8988T (cell line): ENCODE measurements around the gene DAPK2.
"Not testable (repeated sequence)": the region's sequence is repeated elsewhere in the genome, so short reads cannot be mapped to it uniquely, and the experiment has no call there.

Experiments
- DNase-seq: peaks from one replicate; pipeline ENCODE4 v3.0.0; 2011

Gene DAPK2

DNA sequence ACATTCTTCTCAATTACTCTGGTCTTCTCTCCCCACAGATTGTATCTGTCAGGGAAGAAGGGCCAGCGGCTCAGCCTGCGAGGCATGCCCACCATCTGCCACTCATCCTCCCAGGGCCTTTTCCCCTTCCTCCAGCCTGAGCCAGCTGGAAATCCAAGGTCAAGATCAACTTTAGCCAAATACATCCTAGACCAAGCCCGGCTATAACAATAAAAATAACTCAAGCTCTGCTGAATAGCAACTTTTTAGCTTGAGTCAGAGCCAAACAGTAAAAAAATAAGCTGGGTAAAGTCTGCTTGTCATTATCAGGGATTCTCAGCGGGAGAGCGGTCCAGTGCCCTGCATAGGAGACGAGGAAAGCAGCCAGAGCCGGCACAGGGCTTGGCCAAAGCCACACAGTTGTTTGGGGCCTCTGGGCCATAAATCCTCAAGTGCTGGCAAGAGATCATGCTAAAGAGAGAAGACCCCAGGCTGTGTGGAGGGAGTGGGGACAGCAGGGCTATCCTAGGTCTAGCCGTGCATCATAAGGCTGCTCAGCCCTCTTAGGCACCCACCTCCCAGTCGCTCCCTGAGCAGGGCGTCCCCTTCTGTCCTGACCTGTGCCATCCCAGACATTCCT, 136.4 kb downstream of the DAPK2 start:
- DNase-seq, result no peak

DNA sequence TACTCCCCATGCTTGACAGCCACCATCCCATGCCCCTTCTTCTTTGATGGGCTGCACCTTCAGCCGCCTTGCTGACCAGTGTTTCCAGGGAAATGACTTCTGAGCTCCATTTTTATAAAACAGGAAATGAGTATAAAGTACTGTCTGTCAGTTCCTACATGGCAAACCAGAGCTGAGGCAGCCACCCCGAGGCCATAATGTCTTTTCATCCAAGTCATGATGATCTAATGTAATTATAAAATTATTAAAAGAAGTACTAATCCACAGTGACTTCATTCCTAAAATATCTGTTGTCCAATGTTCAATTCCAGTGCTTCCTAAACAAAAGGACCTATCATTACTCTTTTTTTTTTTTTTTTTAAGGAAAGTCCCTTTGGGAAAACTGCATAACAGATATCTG, 137.3 kb downstream of the DAPK2 start:
- DNase-seq, result no peak

DNA sequence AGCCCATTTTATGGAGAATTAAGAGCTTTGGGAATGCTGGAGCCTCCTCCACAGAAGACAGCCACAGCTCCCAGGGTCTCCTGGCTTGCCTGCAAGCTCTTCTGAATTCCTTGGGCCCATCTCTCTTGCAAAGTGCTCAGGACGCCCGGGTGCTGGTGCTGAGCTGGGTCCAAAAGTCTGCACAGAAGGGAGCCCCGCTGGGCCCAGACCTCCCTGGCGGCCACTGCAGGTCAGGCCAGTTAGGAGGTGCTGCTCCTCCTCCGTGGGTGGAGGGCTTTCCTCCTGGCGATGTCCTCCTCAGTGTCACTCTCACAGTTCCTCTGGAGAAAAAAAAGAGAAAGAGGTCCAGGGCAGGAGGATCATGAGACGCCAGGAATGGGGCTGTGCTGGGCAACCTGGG, 138.0 kb downstream of the DAPK2 start:
- DNase-seq, result no peak

DNA sequence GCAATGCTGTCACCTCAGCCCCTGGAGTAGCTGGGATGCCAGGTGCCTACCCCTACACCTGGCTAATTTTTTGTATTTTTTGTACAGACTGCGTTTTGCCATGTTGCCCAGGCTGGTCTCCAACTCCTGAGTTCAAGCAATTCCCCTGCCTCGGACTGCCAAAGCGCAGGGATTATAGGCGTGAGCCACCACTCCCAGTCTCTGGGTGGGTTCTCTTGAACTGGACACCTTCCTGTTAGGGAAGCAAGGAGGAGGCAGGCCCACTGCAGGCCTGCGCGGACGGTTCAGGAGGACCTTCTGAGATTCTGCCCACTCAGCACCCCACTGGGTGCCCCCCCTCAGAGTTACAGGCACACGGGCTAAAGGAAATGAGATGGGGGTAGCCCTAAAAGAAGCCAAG, 138.8 kb downstream of the DAPK2 start:
- no peak for DNase-seq

DNA sequence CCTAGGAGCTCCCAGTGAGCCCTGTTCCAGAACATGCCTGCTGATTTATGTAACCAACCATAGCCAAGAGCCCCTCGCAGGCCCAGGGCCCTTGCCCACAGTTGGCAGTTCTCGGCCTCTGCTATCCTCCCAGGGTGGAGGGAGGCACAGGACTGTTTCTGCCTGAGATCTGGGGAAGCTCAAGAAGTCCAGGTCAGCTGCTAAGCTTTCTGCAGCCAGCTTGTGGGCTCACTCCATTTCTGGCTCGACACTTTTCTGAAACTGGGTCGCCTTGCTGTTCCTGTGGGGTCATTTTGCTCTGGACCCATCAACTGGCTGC, 140.1 kb downstream of the DAPK2 start:
- no peak for DNase-seq

DNA sequence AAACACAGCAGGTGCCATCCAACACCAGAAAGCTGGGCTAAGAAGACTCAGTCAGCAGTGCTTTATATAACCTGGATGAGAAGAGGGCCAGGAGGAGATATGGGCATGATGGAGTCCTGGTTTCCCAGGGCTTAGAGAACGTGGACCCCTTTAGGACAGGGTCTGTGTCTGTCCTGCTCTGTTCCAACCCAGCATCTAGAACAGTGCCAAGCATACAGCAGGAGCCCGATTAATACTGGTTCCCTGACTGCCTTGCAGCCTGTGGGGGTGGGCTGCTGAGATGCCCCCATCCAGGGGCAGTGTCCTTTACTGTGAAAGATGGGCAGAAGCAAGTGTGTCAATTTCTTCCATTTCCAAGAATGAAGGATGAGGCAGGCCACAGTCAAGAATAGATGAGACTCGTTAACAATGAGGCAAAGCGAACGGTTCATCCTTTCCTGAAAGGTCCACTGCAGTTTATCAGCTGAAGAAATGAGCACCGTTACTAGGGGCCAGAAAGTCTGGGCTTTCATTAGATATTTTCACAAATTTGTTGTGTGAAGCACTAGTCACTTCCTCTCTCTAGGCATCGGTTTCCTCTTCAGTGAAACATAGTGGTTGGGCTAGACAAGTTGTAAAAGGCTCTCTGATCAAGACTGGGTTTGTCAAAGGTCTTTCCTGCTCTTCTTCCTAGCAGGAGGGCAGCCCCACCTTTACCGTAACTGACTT, 140.6 kb downstream of the DAPK2 start:
- DNase-seq, result no peak

DNA sequence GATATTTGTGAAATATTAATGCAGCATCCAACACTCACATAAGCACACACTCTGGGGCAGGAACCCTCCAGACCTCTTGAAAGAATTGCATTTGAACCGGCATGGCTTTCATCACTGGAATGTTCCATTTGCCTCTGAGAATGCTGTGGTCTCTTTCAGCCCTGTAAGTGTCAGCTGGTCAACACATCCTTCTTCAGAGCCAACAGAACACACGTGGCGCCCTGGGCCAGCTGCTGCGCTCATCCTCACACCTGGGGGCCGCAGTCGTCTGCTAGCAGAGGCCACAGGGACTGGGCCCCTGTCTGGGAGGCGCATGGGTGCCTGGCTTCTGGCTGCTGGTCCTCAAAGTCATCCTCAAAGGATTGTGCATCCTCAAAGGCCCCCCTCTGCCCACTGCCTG, 141.2 kb downstream of the DAPK2 start:
- DNase-seq, result no peak

DNA sequence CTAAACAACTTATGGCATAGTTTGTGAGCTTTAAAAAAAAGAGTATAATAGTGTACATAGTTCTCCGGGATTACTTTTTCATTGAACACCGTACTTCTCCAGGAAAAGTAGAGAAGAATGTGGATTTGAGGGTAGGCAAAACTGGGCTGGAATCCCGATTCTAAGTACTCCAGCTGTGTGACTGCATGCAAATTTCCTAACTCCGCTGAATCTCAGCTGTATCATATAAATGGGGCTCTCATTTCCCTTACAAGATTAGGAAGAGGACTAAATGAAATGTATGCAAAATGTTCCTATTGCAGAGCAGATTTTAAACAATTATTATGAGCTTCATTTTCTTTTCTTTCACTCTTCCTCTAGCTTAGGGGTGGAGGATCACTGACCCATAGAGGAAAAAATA, 142.2 kb downstream of the DAPK2 start:
- no peak for DNase-seq

DNA sequence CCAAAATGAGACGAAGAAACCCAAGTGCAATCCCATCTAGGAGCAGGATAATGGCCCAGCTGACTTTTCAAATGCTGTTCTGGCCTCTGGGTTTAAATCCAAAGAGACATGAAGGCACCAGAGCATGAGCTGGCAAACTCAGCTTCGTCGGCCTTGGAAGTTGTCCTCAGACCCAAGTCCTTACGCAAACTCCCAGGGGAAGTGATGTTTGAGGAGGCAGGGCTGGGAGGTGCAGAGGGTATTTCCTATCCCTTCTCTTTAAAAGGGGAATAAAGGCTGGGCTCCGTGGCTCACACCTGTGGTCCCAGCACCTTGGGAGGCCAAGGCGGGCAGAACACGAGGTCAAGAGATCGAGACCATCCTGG, 143.6 kb downstream of the DAPK2 start:
- DNase-seq, result no peak

DNA sequence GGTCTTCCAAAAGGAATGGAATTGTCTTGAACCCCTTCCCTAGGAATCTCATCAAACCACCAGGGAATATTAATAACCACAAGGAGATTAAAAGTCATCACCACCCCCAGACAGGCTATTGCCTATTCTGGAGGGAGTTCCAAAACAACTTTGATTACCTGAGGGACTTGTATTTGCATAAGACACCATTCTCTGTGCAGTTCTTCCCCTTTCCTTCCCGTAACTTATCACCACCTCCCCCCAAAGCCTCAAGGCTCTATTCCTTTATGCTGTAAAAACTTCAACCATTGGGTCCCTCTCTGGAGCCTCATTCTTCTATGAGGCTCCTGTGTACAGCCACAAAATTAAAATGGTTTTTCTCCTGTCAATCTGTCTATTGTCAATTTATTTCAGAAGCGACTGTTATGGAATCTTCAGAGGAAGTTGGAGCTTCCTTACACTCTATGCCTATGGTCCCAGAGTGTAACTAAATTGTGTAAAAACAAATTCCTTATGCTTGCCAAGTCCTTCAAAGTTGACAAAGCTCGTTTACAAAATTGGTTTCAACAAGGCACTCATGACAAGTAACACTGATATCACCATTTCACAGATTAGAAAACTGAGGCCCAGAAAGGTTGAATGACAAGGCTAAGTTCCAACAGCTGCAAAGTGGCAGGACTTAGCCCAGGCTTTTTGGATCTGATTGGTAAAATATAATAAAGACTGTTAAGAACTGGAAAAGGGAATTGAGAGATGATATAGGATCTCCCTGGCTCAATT, 144.2 kb downstream of the DAPK2 start:
- no peak for DNase-seq

DNA sequence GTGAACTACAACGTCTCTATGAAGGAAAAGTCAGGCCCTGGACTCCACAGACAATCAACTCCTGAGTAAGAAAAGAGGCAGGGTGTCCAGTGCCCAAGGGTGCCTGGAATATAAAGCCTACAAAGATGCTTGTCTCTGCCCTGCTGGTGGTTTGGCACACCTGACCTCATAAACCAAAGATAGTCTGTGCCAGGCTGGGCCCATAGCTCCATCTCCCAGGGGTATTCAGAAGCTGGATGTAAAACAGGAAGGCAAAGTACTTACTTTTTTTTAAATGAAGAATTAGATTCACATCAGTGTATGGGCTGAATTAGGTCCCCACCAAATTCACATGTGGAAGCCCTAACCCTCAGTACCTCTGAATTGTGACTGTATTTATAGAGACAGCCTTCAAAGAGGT, 146.0 kb downstream of the DAPK2 start:
- DNase-seq, result no peak

DNA sequence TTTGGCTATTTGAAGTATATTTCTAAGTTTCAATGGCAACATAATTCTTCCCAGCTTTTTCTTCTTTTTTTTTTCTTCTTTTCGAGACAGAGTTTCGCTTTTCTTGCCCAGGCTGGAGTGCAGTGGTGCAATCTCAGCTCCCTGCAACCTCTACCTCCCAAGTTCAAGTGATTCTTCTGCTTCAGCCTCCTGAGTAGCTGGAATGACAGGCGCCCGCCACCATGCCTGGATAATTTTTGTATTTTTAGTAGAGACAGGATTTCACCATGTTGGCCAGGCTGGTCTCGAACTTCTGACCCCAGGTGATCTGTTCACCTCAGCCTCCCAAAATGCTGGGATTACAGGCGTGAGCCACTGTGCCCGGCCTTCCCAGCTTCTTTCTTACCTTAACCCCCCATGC, 146.7 kb downstream of the DAPK2 start:
- DNase-seq, result not testable (repeated sequence)

DNA sequence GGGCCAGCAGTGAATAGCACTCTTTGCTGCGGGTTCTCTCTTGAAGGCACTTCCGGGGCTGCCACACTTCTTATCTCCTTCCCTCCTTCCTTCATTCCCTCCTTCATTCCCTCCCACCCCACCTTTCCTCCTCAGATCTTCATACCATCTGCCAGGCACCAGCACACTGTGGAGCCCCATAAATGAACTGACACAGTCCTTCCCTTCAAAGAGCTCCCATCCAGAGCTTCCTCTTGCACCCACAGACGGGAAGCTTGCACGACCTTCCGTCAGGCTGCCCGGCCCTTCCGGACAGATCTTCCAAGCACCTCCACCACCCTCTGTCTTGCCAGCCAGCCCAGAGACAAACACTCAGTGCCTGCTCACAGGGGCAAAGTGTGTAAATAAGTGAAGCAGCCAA, 147.1 kb downstream of the DAPK2 start:
- no peak for DNase-seq

DNA sequence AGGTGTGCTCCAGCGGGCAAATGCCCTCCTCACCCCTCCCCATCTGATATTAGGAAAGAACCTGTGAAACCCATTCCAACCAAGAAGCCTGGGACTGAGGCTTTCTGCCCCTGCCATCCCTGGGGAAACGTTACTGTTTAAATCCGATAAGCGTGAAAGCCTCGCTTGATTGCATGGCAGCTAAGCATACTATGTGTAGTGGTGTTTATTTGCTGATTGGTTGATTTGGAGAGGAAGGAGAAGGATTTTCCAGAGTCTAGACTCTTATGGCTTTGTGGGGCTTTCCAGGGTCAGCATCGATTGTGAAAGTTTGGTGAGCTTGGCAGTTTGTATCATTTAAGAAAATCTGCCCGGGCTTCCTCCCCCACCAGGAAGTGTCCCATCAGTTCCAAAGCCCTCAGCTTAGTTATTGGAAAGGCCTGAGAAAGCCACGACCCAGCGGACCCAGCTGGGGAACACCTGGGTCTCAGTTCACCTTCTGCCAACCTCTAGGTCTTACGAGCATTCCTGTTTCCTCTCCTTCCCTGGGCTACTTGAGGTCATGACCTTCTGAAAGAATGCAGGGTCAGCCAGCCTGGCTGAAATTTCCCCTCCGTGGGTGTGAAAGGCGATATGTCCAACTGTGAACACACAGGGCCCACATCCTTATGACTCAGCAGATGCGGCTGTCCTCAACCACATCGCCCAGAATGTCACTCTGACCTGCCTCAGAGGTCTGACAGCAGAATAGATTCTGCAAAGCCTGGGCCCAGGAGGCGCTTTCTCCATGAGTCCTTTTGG, 149.8 kb downstream of the DAPK2 start:
- DNase-seq, result no peak

DNA sequence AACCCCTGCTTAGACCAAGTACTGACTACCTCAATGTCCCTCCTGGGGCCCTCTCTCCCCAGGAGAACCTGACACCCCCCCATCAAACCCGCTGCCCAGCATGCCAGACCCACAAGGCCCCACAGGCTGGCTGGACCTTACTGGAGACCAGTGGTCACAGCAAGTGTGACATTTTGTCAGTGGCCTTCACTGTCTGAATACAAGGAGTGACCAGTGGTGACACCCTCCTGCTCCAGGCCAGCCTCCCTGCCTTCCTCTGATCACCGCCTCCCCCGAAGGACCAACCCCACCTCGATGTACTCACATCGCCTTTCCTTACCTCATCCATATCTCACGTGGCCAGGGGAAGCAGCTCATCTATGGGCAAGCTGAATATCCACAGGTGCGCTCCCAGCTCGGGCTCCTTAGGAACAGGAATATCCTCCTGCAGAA, 150.5 kb downstream of the DAPK2 start:
- no peak for DNase-seq

DNA sequence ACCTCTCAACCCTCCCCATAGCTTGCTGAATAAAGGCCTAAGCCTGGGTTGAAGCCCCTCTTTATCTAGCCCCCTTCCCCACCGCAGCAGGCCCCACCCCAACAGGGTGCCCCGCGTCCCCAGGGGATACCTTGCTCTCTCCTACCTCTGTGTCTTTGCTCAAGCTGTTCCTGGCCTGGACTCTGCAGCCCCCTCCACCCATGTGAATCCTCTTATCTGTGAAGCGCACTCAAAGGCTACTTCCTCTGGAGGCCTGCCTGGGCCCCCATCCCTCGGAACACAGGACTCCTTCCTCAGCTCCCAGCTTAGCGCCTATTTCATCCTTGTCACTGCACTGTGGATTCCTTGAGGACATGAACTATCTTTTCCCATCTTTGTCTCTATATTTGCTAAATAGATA, 151.1 kb downstream of the DAPK2 start:
- no peak for DNase-seq

DNA sequence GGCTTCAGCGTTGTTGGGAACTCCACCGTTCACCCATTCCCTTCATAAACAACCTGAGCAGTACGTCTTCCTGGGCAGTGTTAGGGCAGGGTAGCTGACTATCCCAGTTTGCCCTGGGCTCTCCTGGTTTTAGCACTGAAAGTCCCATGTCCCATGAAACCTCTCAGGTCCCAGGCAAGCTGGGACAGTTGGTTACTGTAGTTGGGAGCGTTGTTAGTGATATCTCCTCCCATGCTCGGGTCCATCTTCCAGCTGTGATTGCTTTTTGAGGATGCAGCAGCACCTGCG, 151.7 kb downstream of the DAPK2 start:
- no peak for DNase-seq

DNA sequence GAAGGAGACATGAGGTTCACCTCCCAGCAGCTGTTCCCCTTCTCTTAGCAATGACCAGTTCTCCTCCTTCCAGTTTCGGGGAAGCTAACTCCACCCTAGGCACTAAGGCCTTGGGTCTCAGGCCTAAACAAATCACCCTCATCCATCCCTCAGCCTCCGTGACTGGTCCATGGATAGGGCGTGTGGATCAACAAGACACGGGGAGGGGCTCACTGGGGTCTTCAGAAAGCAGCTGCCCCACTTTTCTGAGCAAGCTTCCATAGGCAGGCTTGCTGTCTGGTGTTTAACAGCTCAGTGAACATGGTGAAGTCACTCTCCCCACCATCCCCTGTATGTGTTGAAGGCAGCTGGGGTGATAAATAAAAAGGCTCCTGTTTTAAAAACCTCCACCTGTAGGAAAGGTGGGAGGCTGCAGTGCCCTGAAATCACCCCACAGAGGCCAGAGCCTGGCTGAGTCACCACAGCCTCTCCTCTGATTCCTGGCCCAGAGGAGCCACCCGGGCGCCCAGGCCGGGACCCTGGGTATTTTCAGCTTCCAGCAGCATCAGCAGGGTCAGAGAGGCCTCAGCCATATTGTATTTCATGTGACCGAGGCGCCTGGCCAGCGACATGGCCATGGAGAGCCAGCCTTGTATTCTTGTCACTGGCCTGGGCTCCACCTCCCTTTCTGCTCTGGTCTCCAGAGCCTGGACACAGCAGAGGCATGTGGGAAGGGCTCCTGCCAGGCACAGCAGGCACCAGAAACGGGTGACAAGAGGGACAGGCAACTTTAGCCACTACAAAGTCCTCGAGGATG, 152.2 kb downstream of the DAPK2 start:
- DNase-seq, result no peak

DNA sequence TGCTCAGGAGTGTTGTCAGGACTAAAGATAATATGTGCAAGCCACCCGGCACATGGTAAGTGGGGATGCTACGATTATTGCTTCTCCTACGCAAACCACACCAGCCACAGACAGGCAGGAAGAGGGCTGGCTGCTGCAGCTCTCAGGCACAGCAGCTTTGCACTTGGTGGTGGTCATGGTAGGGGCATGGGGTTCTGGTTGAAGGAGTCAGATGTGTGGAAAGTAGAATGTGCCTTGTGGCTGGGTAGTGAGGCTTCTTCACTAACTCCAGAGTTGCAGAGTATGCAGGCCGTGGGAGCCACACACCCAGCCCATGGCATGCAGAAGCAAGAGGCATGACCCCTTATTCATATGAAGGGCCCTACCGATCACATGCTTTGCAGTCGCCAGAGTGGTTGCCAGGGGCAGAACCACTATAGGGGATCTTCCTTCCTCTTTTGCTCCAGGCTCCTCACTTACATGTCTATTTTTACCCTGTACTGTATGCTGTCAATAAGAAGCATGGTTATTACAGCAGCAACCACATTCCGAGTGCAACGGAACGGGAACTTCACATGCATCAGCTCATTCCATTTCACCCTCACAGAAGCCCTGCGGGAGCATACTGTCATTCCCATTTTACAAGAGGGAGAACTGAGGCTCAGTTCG, 153.4 kb downstream of the DAPK2 start:
- DNase-seq, result no peak

DNA sequence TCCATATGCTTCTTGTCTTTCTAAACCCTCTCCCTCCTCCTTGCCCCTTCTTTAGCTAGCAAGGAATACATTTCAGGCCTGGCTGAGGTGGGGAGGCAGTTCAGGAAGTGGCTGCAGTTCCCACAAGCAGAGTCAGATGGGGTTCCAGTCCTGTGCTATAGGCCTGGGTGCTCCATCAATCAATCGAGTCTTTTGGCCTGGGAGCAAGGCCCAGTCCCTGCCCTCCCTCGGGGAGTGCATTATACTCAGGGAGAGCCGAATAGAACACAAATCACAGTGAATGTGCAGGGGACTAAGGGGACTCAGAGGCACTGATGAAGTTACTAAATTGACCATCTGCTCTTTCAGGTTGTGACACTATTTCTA, 154.5 kb downstream of the DAPK2 start:
- DNase-seq, result no peak

DNA sequence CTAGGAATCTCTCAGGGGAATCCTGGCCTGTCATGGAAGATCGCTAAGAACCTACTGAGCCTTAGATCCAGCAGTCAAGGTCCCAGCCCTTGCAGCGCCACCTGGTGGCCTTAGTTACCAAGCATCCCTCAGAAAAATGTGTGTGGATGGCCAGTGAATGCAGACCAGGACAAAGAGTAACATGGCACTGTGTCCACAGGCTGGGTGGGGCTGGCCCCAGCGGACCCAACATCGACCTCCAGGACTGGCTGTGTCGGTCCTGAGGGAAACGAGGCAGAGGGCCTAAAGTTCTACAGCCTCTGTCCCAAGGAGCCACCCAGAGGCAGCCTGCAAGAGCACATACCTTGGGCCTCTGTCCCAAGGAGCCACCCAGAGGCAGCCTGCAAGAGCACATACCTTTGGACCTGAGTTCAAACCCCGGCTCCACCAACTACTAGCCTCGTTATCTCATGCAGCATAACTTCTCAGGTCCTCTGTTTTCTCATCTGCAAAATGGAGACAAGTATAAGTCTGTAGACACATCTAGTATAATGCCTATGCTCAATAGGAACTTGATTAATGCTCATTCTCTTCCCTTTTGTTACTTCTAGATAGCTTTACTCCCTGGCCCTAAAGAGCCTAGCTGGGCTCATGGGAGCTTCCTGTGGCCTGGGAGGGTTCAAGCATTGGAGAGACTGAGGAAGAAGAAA, 155.1 kb downstream of the DAPK2 start:
- peak; percentile 57 for DNase-seq

DNA sequence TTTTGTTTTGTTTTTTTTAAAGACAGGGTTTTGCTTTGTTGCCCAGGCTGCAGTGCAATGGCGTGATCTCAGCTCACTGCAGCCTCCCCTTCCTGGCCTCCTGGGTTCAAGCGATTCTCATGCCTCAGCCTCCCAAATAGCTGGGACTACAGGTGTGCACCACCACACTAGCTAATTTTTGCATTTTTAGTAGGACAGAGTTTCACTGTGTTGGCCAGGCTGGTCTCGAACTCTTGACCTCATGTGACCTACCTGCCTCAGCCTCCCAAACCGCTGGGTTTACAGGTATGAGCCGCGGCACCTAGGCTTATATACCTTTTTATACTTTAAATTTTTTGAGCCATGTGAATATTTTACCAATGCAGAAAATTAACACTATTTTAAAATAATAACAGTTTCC, 155.7 kb downstream of the DAPK2 start:
- no peak for DNase-seq
